HG03354 (cell line): ENCODE results near the gene USP7.

ENCODE experiments used
- ATAC-seq: cut with Tn5 transposase; IDR thresholded peaks from one replicate; pipeline ENCODE4 v1.9.1; 2021; ENCODE audit warnings: mild to moderate bottlenecking; ENCODE audit not compliant: unreplicated experiment, poor library complexity, severe bottlenecking

USP7 gene

DNA sequence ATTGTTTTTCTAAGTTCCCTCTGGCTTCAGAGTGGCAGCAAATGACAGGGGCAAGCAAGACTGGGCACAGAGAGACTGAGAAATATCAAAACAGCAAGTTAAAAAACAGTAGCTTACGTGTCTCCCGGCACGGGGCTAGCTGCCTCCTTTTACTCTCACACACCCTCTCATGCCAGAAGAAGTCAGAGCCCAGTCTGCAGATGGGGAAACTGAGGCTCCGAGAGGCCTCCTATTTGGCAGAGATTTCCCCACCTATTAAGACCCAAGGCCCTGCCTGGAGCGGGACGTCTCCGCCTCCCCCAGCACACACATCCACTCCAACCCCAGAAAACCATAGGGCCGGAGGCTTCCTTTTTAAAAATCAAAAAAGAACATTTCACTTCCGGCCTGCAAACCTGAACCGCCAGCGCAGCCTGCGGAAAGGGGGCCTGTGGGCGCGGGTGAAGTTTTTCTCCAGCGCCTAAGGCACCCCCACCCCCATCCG, 95.7 kb downstream of the USP7 start:
- ATAC-seq = no peak

- no peak for ATAC-seq
These were observed 96.3 kb downstream of the USP7 start for GRCh38 chr16:8867216-8867931.

GRCh38 chr16:8866884-8867215, 96.9 kb downstream of the USP7 start:
- no peak for ATAC-seq

GRCh38 chr16:8866118-8866883, 97.4 kb downstream of the USP7 start:
- ATAC-seq = no peak

DNA sequence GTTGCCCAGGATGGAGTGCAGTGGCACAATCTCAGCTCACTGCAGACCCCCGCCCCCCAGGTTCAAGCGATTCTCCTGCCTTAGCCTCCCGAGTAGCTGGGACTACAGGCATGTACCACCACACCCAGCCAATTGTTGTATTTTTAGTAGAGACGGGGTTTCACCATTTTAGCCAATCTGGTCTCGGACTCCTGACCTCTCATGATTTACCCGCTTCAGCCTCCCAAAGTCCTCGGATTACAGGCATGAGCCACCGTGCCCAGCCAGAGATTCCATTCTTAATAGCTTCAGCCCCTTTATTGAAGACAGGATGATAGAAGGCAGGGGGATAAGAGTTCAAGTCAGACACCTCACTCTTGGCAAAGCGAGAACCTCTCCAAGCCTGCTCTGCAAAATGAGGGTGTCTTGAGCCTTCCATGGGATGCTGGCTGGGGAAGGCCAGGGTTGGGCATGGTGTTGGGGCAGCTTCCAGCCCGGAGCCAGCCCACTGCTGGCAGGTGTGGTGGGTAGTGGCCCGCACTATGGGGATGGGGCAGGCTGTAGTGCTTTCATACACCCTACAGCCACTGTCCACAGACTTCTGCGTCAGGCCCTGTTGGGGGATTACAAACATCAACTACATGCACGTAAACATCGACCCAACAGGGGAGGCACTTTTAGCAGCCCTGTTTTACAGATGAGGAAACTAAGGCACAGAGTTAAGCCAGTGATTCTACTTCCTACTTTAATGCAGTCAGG, 98.4 kb downstream of the USP7 start:
- ATAC-seq = no peak

DNA sequence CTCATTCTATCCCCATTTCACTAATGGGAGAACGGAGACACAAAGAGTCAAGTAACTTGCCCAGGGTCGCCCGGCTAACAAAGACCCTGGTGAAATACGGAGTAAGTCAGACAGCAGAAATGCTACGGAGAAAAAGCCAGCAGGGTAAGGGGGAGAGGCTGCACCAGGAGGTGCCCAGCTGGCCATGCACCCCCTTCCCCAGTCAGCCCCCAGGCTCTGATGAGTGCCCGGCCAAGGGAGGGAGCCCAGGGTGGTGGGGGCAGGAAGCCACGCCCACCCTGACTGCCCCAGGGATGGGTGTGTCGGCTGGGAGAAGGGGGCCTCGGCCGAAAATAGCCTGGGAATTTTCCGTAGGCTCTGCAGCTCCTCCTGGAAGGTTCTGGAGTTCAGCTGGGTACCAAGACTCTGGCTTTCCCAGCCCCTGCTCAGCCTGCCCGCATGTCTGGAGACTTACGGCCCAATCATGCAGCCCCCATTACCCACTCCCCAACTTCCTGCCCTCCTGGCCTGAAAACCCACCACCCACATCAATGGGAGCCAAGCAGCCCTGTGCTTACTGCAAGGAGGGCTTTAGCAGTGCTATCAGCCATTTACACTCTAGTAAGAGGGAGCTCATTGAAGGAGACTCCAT, 99.1 kb downstream of the USP7 start:
- ATAC-seq = no peak

DNA sequence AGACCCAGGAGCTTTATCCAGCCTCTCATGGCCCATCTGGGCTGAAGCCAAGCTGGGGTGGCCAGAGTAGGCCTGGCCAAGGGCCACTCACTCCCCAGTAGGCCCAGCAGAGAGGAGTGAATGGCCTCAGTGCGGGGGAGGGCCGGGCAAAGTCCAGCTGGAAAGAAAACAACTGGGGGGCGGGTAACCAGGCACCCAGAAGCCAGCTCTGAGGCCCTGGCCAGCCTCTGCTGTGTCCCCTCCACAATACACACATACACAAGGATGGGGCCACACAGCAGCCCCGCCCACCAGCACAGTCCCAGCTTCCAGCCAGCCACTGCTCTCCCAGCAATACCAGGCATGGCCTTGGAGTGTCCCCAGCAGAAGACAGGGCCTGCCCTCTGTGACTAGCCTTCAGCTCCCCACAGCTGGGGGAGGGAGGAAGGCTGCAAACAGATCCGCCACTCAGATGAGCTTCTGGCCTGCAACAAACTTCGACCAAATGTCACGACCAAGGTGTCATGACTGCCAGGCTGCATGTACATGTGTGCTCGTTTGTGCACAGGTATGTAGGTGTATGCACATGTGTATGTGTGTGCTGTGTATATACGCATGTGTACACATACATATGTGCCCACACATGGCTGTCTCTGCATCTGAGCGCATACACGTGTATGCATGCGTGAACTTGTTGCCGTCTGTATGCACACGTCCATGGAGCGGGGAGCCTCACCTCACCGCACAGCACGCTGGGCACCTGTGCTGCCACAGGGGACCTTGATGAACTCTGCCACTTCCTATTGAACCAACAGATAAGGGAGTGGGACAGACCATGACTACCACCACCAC, 99.9 kb downstream of the USP7 start:
- no peak for ATAC-seq

DNA sequence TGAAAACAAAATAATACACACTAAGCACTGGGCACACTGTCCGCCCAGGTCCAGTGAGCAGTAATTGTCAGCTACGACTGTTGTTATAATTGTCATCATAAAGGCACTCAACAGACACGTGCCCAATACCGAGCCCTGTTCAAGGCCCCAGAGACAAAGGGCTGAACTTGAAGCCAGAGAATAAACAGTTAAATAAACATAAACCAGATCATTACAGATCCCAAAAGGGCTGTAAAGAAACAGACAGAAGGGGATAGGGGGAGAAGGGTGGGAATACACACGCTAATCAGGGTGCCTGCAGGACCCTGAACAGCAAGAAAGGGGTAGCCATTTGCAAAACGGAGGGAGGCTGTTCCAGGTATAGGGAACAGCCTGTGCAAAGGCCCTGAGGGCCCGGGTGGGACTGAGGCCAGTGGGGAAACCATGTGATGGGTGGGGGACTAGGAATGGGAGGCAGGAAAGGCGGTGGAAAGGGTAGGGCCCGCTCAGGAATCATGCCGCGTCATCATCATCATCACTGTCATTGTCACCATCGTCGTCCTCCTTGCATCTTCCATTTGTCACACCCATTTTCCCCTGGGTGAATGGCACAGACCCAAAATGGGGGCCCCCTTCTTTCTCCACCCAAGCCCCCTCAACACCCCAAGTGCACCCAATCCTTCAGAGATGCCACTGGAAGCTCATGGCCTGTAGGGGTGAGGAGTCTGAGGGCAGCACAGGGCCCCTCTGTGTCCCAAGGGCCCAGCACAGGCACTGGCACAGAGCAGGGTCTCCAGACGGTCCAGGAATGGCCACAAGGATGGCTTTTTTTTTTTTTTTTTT, 101.2 kb downstream of the USP7 start:
- no peak for ATAC-seq

- ATAC-seq = no peak
These were observed 102.0 kb downstream of the USP7 start for GRCh38 chr16:8861563-8862308.

DNA sequence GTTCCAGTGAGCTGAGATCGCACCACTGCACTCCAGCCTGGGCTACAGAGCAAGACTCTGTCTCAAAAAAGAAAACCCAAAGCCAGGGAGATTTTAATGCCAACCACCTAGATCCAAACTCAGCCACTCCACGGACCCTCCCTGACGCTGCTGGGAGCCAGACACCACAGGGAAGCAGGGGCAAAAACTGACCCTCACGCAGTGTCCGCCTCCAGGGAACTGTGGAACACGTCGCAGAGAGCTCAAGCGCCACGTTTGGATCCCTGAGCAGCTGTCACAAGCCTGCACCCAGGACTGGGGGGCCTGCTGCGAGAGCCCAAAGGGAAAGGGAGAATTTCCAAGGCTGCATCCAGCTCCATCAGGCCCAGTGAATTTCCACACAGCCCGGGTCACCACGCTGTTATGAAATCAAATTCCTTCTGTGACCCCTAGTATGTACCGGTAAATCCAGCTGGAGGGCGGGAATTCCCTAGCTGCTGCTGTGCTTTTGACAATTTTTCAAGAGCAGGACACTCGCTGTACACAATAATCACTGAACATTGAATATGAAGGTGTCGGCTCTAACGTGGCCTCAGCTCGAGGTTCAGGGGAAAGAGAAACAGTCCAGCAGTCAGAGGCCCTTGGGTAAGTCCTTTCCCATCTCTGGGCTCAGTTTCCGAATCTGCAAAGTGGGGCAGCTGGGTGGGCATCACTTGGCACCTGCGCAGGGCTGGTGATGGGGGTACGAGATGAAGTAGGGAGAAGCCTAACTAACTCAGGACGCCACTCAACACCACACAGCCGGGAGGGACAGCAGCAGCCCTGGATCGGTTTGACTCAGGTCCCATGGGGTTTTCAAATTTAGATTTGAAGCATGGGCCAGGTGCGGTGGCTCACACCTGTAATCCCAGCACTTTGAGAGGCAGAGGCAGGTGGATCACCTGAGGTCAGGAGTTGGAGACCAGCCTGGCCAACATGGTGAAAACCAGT, 103.5 kb downstream of the USP7 start:
- ATAC-seq = no peak

- ATAC-seq = no peak
These were observed 104.5 kb downstream of the USP7 start for GRCh38 chr16:8858994-8859912.

GRCh38 chr16:8855972-8856371, 107.7 kb downstream of the USP7 start:
- ATAC-seq = no peak

- ATAC-seq = no peak
These were observed 108.5 kb downstream of the USP7 start for GRCh38 chr16:8855051-8855786.

GRCh38 chr16:8854298-8854948, 109.3 kb downstream of the USP7 start:
- no peak for ATAC-seq

GRCh38 chr16:8853611-8854010, 110.1 kb downstream of the USP7 start:
- ATAC-seq = no peak
